H1 (cell line): Measurements from ENCODE around the gene JMJD1C. TPM values are rescaled to one million over a fixed set of nuclear protein-coding genes. Genes with fewer than 3 reads are reported as not detected.

ENCODE experiments used
- CTCF ChIA-PET: fragments of 300-600 bp; sonication (Branson Sonifier 250); formaldehyde crosslinking; loops from one replicate; lab custom pipeline; 2021; ENCODE audit not compliant: partially characterized antibody; lab: Charles Lee
- POLR2A ChIA-PET: fragments of 300-600 bp; sonication (Branson Sonifier 250); formaldehyde crosslinking; loops from one replicate; lab custom pipeline; 2021; ENCODE audit warnings: inconsistent platforms; ENCODE audit not compliant: partially characterized antibody; lab: Charles Lee
- DNase-seq, 2 experiments: peaks; one replicate each; pipeline versions ENCODE4 v3.0.0 to v3.0.0-alpha.2; 2010 to 2022; ENCODE audit warnings: low spot score in 2 of 2, low read depth in 1 of 2, mixed read lengths in 1 of 2
- FAIRE-seq: peaks from 2 replicates; lab custom pipeline; 2011; peaks lifted over from hg19 to GRCh38; lab: Jason Lieb, UNC
- H2AFZ ChIP-seq: 2 replicates; pipeline ENCODE4 v1.8.1; 2012; ENCODE audit warnings: low read length, inconsistent platforms
- H2AK5ac ChIP-seq: 2 replicates; pipeline ENCODE4 v1.6.1; 2013; ENCODE audit warnings: low read depth, low read length
- H2BK120ac ChIP-seq: replicated peaks from 2 replicates; pipeline ENCODE3; 2013; ENCODE audit warnings: low read depth, low read length, inconsistent platforms
- H2BK12ac ChIP-seq: 2 replicates; pipeline ENCODE4 v1.6.1; 2013; ENCODE audit warnings: low read depth, low read length
- H2BK15ac ChIP-seq: 2 replicates; pipeline ENCODE4 v1.6.1; 2013; ENCODE audit warnings: low read length
- H2BK20ac ChIP-seq: 2 replicates; pipeline ENCODE4 v1.6.1; 2013; ENCODE audit warnings: low read length
- H2BK5ac ChIP-seq: 2 replicates; pipeline ENCODE4 v1.6.1; 2013; ENCODE audit warnings: low read depth, low read length
- H3K14ac ChIP-seq: 2 replicates; pipeline ENCODE4 v1.6.1; 2013; ENCODE audit warnings: inconsistent platforms; ENCODE audit not compliant: insufficient read length
- H3K18ac ChIP-seq: 2 replicates; pipeline ENCODE4 v1.6.1; 2013; ENCODE audit warnings: low read length; ENCODE audit errors: extremely low read depth
- H3K23ac ChIP-seq: 2 replicates; pipeline ENCODE4 v1.6.1; 2013; ENCODE audit warnings: inconsistent platforms; ENCODE audit not compliant: insufficient read length
- H3K23me2 ChIP-seq: 2 replicates; pipeline ENCODE4 v1.6.1; 2013; ENCODE audit warnings: low read depth, low read length
- H3K27ac ChIP-seq: 2 replicates; pipeline ENCODE4 v1.6.1; 2011; ENCODE audit warnings: low read depth, low read length, inconsistent platforms
- H3K27me3 ChIP-seq, 4 experiments: replicated peaks in 1 of 4; 1 replicate in 1 of 4; 2 replicates in 3 of 4; pipeline versions ENCODE4 v1.6.1 to v1.8.1; 2011 to 2013; ENCODE audit warnings: low read length in 3 of 4, mild to moderate bottlenecking in 3 of 4, inconsistent platforms in 2 of 4, mixed read lengths in 2 of 4, moderate library complexity in 1 of 4; ENCODE audit not compliant: control insufficient read depth in 3 of 4, insufficient read depth in 3 of 4; ENCODE audit errors: extremely low read depth in 1 of 4
- H3K36me3 ChIP-seq, 4 experiments: 2 replicates each; pipeline versions ENCODE4 v1.6.1 to v1.8.1; 2011 to 2013; ENCODE audit warnings: mild to moderate bottlenecking in 4 of 4, low read length in 3 of 4, moderate library complexity in 2 of 4, control low read depth in 1 of 4, inconsistent platforms in 1 of 4; ENCODE audit not compliant: insufficient read depth in 4 of 4, control insufficient read depth in 2 of 4
- H3K4ac ChIP-seq: replicated peaks from 2 replicates; pipeline ENCODE3; 2013; ENCODE audit warnings: low read length, low read depth, mixed read lengths, inconsistent platforms; ENCODE audit not compliant: insufficient read length
- H3K4me1 ChIP-seq, 4 experiments: replicated peaks in 1 of 4; 1 replicate in 1 of 4; 2 replicates in 3 of 4; pipeline versions ENCODE4 v1.6.1 to v1.8.1; 2011 to 2013; ENCODE audit warnings: low read length in 3 of 4, inconsistent platforms in 2 of 4, mixed read lengths in 1 of 4; ENCODE audit not compliant: insufficient read depth in 4 of 4, control insufficient read depth in 3 of 4
- H3K4me2 ChIP-seq, 2 experiments: 2 replicates each; pipeline versions ENCODE4 v1.6.1 to v1.8.1; 2011 to 2013; ENCODE audit warnings: low read depth in 2 of 2, low read length in 2 of 2, control low read depth in 1 of 2, inconsistent platforms in 1 of 2, mild to moderate bottlenecking in 1 of 2; ENCODE audit not compliant: insufficient read depth in 1 of 2
- H3K4me3 ChIP-seq, 4 experiments: fragments of 200-600, 300-600 bp in 1 of 4; sonication (generic), shearing (Covaris generic), sonication (Bioruptor Twin) in 1 of 4; 2 replicates each; pipeline versions ENCODE4 v1.5.1 to v1.8.1; 2011 to 2016; ENCODE audit warnings: low read length in 4 of 4, low read depth in 3 of 4, control low read depth in 2 of 4, inconsistent platforms in 2 of 4, mild to moderate bottlenecking in 2 of 4, mixed read lengths in 1 of 4, moderate library complexity in 1 of 4; ENCODE audit not compliant: insufficient read depth in 2 of 4; ENCODE audit errors: extremely low read depth in 1 of 4
- H3K56ac ChIP-seq: replicated peaks from 2 replicates; pipeline ENCODE3; 2013; ENCODE audit warnings: low read depth, mild to moderate bottlenecking, mixed read lengths, low read length, inconsistent platforms; ENCODE audit not compliant: insufficient read length
- H3K79me1 ChIP-seq: 2 replicates; pipeline ENCODE4 v1.6.1; 2013; ENCODE audit warnings: low read depth, low read length, control low read depth
- H3K79me2 ChIP-seq, 2 experiments: 2 replicates each; pipeline versions ENCODE4 v1.6.1 to v1.8.1; 2012 to 2013; ENCODE audit warnings: low read length in 2 of 2, mild to moderate bottlenecking in 2 of 2, inconsistent platforms in 1 of 2; ENCODE audit not compliant: insufficient read depth in 2 of 2, control insufficient read depth in 1 of 2
- H3K9ac ChIP-seq, 4 experiments: replicated peaks in 1 of 4; 1 replicate in 1 of 4; 2 replicates in 3 of 4; pipeline versions ENCODE4 v1.6.1 to v1.8.1; 2011 to 2013; ENCODE audit warnings: low read depth in 3 of 4, low read length in 3 of 4, control low read depth in 2 of 4, mild to moderate bottlenecking in 2 of 4, moderate library complexity in 2 of 4, inconsistent platforms in 1 of 4; ENCODE audit errors: extremely low read depth in 1 of 4
- H3K9me3 ChIP-seq, 2 experiments: 2 replicates each; pipeline versions ENCODE4 v1.6.1 to v1.8.1; 2012 to 2013; ENCODE audit warnings: mild to moderate bottlenecking in 2 of 2, moderate library complexity in 2 of 2, control low read depth in 1 of 2, inconsistent platforms in 1 of 2, low read depth in 1 of 2, low read length in 1 of 2, mixed read lengths in 1 of 2; ENCODE audit not compliant: insufficient read depth in 2 of 2
- H4K20me1 ChIP-seq, 2 experiments: replicated peaks in 1 of 2; 2 replicates each; pipeline versions ENCODE3 to v1.8.1; 2011 to 2013; ENCODE audit warnings: inconsistent platforms in 2 of 2, low read length in 2 of 2, mild to moderate bottlenecking in 1 of 2; ENCODE audit not compliant: insufficient read depth in 2 of 2, control insufficient read depth in 1 of 2
- H4K5ac ChIP-seq: 2 replicates; pipeline ENCODE4 v1.6.1; 2013; ENCODE audit warnings: low read length, low read depth, mixed read lengths, inconsistent platforms; ENCODE audit not compliant: insufficient read length
- H4K8ac ChIP-seq: 2 replicates; pipeline ENCODE4 v1.8.0; 2013; ENCODE audit warnings: mild to moderate bottlenecking, moderate library complexity, low read length, inconsistent platforms; ENCODE audit not compliant: insufficient read depth; ENCODE audit errors: extremely low read depth
- H4K91ac ChIP-seq: replicated peaks from 2 replicates; pipeline ENCODE3; 2013; ENCODE audit warnings: low read length, mixed read lengths, inconsistent platforms; ENCODE audit not compliant: insufficient read length
- BACH1 ChIP-seq: IDR thresholded peaks from 2 replicates; pipeline ENCODE4 v1.6.1; 2012; ENCODE audit warnings: low read length, improper control_type of control experiment
- BRCA1 ChIP-seq: IDR thresholded peaks from 2 replicates; pipeline ENCODE4 v1.6.1; 2012; ENCODE audit warnings: low read depth, low read length, improper control_type of control experiment
- CEBPB ChIP-seq: IDR thresholded peaks from 2 replicates; pipeline ENCODE4 v1.6.1; 2012; ENCODE audit warnings: low read depth, low read length
- FOSL1 ChIP-seq: IDR thresholded peaks from 2 replicates; pipeline ENCODE4 v1.6.1; 2011; ENCODE audit warnings: mild to moderate bottlenecking, low read depth, low read length, moderate library complexity; ENCODE audit not compliant: insufficient read depth
- HDAC2 ChIP-seq, 2 experiments: fragments of 300-600 bp in 1 of 2; sonication (generic) in 1 of 2; IDR thresholded peaks; 2 replicates each; pipeline ENCODE4 v1.6.1; 2011 to 2012; ENCODE audit warnings: low read depth in 2 of 2, low read length in 2 of 2, mild to moderate bottlenecking in 2 of 2, moderate library complexity in 2 of 2, borderline replicate concordance in 1 of 2, inconsistent platforms in 1 of 2
- JUND ChIP-seq: IDR thresholded peaks from 2 replicates; pipeline ENCODE4 v1.6.1; 2011; ENCODE audit warnings: mild to moderate bottlenecking, improper control_type of control experiment, low read length
- NANOG ChIP-seq: IDR thresholded peaks from 2 replicates; pipeline ENCODE4 v1.6.1; 2011; ENCODE audit warnings: low read length, low read depth, mild to moderate bottlenecking, inconsistent platforms; ENCODE audit not compliant: insufficient read depth, poor library complexity, severe bottlenecking
- PHF8 ChIP-seq: fragments of 200-600 bp; sonication (generic); conservative IDR thresholded peaks from 2 replicates; pipeline ENCODE4 v1.7.1; 2012; ENCODE audit warnings: low read depth, mild to moderate bottlenecking, inconsistent platforms, low read length, moderate library complexity
- POU5F1 ChIP-seq: IDR thresholded peaks from 2 replicates; pipeline ENCODE4 v1.6.1; 2011; ENCODE audit warnings: low read depth, mild to moderate bottlenecking, low read length, moderate library complexity
- RAD21 ChIP-seq, 2 experiments: IDR thresholded peaks in 1 of 2; conservative IDR thresholded peaks in 1 of 2; 2 replicates each; pipeline ENCODE4 v1.6.1; 2011; ENCODE audit warnings: low read depth in 2 of 2, low read length in 2 of 2, improper control_type of control experiment in 1 of 2, inconsistent platforms in 1 of 2, mild to moderate bottlenecking in 1 of 2, moderate library complexity in 1 of 2
- RXRA ChIP-seq: IDR thresholded peaks from 2 replicates; pipeline ENCODE4 v1.6.1; 2011; ENCODE audit warnings: low read depth, mild to moderate bottlenecking, low read length, moderate library complexity; ENCODE audit not compliant: insufficient read depth
- SP1 ChIP-seq: IDR thresholded peaks from 2 replicates; pipeline ENCODE4 v1.6.1; 2011; ENCODE audit warnings: low read depth, low read length
- SRF ChIP-seq: IDR thresholded peaks from 2 replicates; pipeline ENCODE4 v1.6.1; 2011; ENCODE audit warnings: mild to moderate bottlenecking, low read depth, low read length, moderate library complexity
- TAF1 ChIP-seq: IDR thresholded peaks from 2 replicates; pipeline ENCODE4 v1.6.1; 2011; ENCODE audit warnings: mild to moderate bottlenecking, low read depth, low read length
- WGBS, 2 experiments: shearing (Covaris generic) in 1 of 2; methylation state at CpG; one replicate each; pipeline versions ENCODE4 v1.1.6 to v1.1.7; 2013 to 2015; ENCODE audit warnings: low lambda C conversion rate in 2 of 2, mixed read lengths in 2 of 2, inconsistent platforms in 1 of 2, low coverage in 1 of 2, missing lambda C conversion rate in 1 of 2; ENCODE audit not compliant: insufficient replicate concordance in 2 of 2, insufficient coverage in 1 of 2, insufficient read length in 1 of 2; ENCODE audit errors: extremely low coverage in 1 of 2, missing lambda C conversion rate in 1 of 2; 5-methylcytosine and 5-hydroxymethylcytosine counted together
- polyA plus RNA-seq, 7 experiments: library from polyadenylated mRNA; depleted of rRNA in 3 of 7; stranded (reverse) in 5 of 7; unstranded in 2 of 7; fragments of >200 nt in 5 of 7; fragments of 200-250 nt in 2 of 7; gene quantifications; 1 replicate in 5 of 7; 2 replicates in 1 of 7; 4 replicates in 1 of 7; pipeline versions ENCODE4 v1.2.1 to v1.2.3, GENCODE V29; 2011 to 2013; ENCODE audit warnings: missing spikeins in 2 of 7, mixed read lengths in 2 of 7
- total RNA-seq: library from RNA; stranded (reverse); fragmentation: NEBNext Ultra II Directional; extraction: Animal tissue kit (Norgen Biotek cat#: 25700); gene quantifications from 2 replicates; pipeline ENCODE4 v1.2.1, GENCODE V29; 2021

Gene JMJD1C
- total and polyA plus RNA-seq, 2 of the 8 experiments (the other 6 are each of a cell fraction or from before 2014, with no cell fraction given): 54.5 to 210 TPM

DNA sequence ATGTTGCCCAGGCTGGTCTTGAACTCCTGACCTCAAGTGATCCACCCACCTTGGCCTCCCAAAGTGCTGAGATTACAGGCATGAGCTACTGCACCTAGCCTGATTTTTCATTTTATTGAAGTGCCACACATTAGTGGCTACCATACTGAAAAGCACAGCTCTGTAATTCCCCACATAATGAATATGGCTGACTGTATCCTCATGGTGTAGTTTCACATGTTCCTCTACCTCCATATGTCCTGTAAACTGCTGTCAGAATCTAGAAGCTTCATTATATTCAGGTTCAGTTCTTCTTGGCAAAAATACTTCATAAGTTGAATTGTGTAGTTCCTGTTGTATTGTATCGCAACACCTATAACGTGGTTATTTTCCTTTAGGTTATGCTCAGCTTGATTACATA, 11.1 kb downstream of the JMJD1C start:
- no peak overlapping the region for H3K56ac ChIP-seq
- TF ChIP-seq TAF1 (no peak), SP1 (no peak), HDAC2 (IDR thresholded peaks at IDR 0.05; ENCODE audit: borderline replicate concordance in 1 of 2, low read depth in 2 of 2, low read length in 2 of 2) (no peak), BRCA1 (no peak), PHF8 (no peak), RAD21 (IDR thresholded peaks at IDR 0.05 in 1 of 2, conservative IDR thresholded peaks at IDR 0.05 in 1 of 2; ENCODE audit: low read depth in 2 of 2, low read length in 2 of 2) (no peak), CEBPB (no peak), JUND (no peak), POU5F1 (no peak), BACH1 (no peak), NANOG (no peak), RXRA (no peak), SRF (no peak), FOSL1 (no peak)

More for the DNA sequence above, 11.1 kb downstream of the JMJD1C start:
- no peak overlapping the region for H2BK5ac ChIP-seq
- no peak for FAIRE-seq
- H3K23me2 ChIP-seq: no peaks in the 10 kb centered on the region
- H3K79me1 ChIP-seq: peaks cover 4% of the 10 kb centered on the region
- no peak overlapping the region for H2BK20ac ChIP-seq
- no peak overlapping the region for H3K27ac ChIP-seq
- H3K36me3 ChIP-seq: no peaks in the 10 kb centered on the region
- no peak overlapping the region for H3K23ac ChIP-seq
- no peak overlapping the region for H3K4me3 ChIP-seq
- no peak overlapping the region for H2AK5ac ChIP-seq
- H4K8ac ChIP-seq: no peak overlapping the region
- no peak overlapping the region for H2BK15ac ChIP-seq
- H3K4me2 ChIP-seq: no peak overlapping the region
- no peak overlapping the region for H3K4ac ChIP-seq
- H2BK12ac ChIP-seq: no peak overlapping the region
- no peak overlapping the region for H4K5ac ChIP-seq
- peaks cover 0 to 88% of the 10 kb centered on the region in 2 experiments; a peak in 3 of 4 replicates for H3K79me2 ChIP-seq
- no peak overlapping the region for H3K18ac ChIP-seq
- H2AFZ ChIP-seq: no peak overlapping the region
- no peaks in the 10 kb centered on the region for H3K9me3 ChIP-seq
- H3K4me1 ChIP-seq: 0 out of 7 replicates have a peak, but pooled peaks cover 0 to 3% (median 0%) of the 10 kb centered on the region in 4 experiments
- H4K20me1 ChIP-seq: peaks cover 0 to 4% of the 10 kb centered on the region in 2 experiments
- H4K91ac ChIP-seq: no peak overlapping the region
- ChIA-PET POLR2A (interaction anchor here (0.7 to 1.7 kb wide), 6 partner anchors 10 to 186 kb away, joined by 3 to 4 read pairs (median 3); no protein-coding TSS in a partner anchor), CTCF (interaction anchor here (0.6 to 2.0 kb wide), 4 partner anchors 9 to 107 kb away, joined by 3 to 9 read pairs (median 4); partner anchors contain the start of gene JMJD1C)
- no peak overlapping the region for H2BK120ac ChIP-seq
- DNase-seq: no peak
- H3K27me3 ChIP-seq: no peaks in the 10 kb centered on the region
- no peak overlapping the region for H3K9ac ChIP-seq
- WGBS, 2 experiments: 50% methylated on average over 2 of the region's 2 CpGs; no CpG with 5 or more reads in 1 of the 2 experiments
- no peak overlapping the region for H3K14ac ChIP-seq
